K562 (cell line): Measurements from ENCODE around the gene COL6A1. TPM values are rescaled to one million over a fixed set of nuclear protein-coding genes. Genes with fewer than 3 reads are reported as not detected.

ENCODE experiments used
- polyA plus RNA-seq, 8 experiments: library from polyadenylated mRNA; depleted of rRNA in 4 of 8; stranded (reverse) in 5 of 8; unstranded in 3 of 8; fragments of >200 nt; fragmentation: Nextera tagmentation in 2 of 8; fragmentation: Illumina TruSeq in 1 of 8; extraction: Ambion mirVana in 2 of 8; extraction: Trizol in 1 of 8; gene quantifications; 2 replicates each; pipeline versions ENCODE4 v1.2.1 to v1.2.3, GENCODE V29; 2011 to 2014; ENCODE audit warnings: inconsistent platforms in 1 of 8, missing spikeins in 1 of 8
- total RNA-seq, 7 experiments: library from RNA; depleted of rRNA in 6 of 7; stranded (reverse); fragments of >200 nt in 6 of 7; fragmentation: Illumina TruSeq in 2 of 7; extraction: Trizol in 2 of 7; gene quantifications; 2 replicates each; pipeline versions ENCODE4 v1.2.1 to v1.2.3, GENCODE V29; 2011 to 2021; ENCODE audit warnings: low replicate concordance in 1 of 7

The COL6A1 gene
- total and polyA plus RNA-seq, 9 of the 15 experiments (the other 6 are each of a cell fraction or from before 2014, with no cell fraction given): 0.07 to 1.3 (median 0.14) TPM; not detected in 3

Other genes starting within 250 kb of the COL6A1 start
- 0.41 and 0.45 TPM in 2 replicates for gene COL6A2, start 116.3 kb downstream of the COL6A1 start, total RNA-seq (2014; rRNA removed)
- gene COL6A2, start 116.3 kb downstream of the COL6A1 start, total RNA-seq (2014; rRNA removed; fragmentation: Illumina TruSeq; extraction: Trizol): not detected in 2 replicates
- 0.07 and 0.11 TPM in 2 replicates for gene COL6A2, start 116.3 kb downstream of the COL6A1 start, total RNA-seq (2015; rRNA removed; fragmentation: Illumina TruSeq; extraction: Trizol)
- 1.1 and 1.3 TPM in 2 replicates for gene COL6A2, start 116.3 kb downstream of the COL6A1 start, total RNA-seq (2021)
- 0.18 and 0.41 TPM in 2 replicates for gene COL6A2, start 116.3 kb downstream of the COL6A1 start, polyA plus RNA-seq (2011; rRNA removed)
- gene COL6A2, start 116.3 kb downstream of the COL6A1 start, polyA plus RNA-seq (2014; fragmentation: Illumina TruSeq; extraction: Trizol): 0.07 and 0.17 TPM in 2 replicates
- not detected for gene COL6A2, start 116.3 kb downstream of the COL6A1 start, polyA plus RNA-seq (2014; fragmentation: Nextera tagmentation; extraction: Ambion mirVana)
- 0.29 and 0.47 TPM in 2 replicates for gene COL6A2, start 116.3 kb downstream of the COL6A1 start, polyA plus RNA-seq (2014; rRNA removed)
- gene FTCD, start 173.8 kb downstream of the COL6A1 start, total RNA-seq (2014; rRNA removed): not detected in 2 replicates
- not detected in 2 replicates for gene FTCD, start 173.8 kb downstream of the COL6A1 start, total RNA-seq (2014; rRNA removed; fragmentation: Illumina TruSeq; extraction: Trizol)
- 0.08 and 0.25 TPM in 2 replicates for gene FTCD, start 173.8 kb downstream of the COL6A1 start, total RNA-seq (2015; rRNA removed; fragmentation: Illumina TruSeq; extraction: Trizol)
- 0.74 and 1.1 TPM in 2 replicates for gene FTCD, start 173.8 kb downstream of the COL6A1 start, total RNA-seq (2021)
- gene FTCD, start 173.8 kb downstream of the COL6A1 start, polyA plus RNA-seq (2011; rRNA removed): 0.11 and 0.41 TPM in 2 replicates
- not detected in 2 replicates for gene FTCD, start 173.8 kb downstream of the COL6A1 start, polyA plus RNA-seq (2014; fragmentation: Illumina TruSeq; extraction: Trizol)
- not detected for gene FTCD, start 173.8 kb downstream of the COL6A1 start, polyA plus RNA-seq (2014; fragmentation: Nextera tagmentation; extraction: Ambion mirVana)
- gene FTCD, start 173.8 kb downstream of the COL6A1 start, polyA plus RNA-seq (2014; rRNA removed): 0.50 and 1.6 TPM in 2 replicates
- gene SPATC1L, start 202.7 kb downstream of the COL6A1 start, total RNA-seq (2014; rRNA removed): 63.7 and 104 TPM in 2 replicates
- gene SPATC1L, start 202.7 kb downstream of the COL6A1 start, total RNA-seq (2014; rRNA removed; fragmentation: Illumina TruSeq; extraction: Trizol): 10.4 and 12.6 TPM in 2 replicates
- gene SPATC1L, start 202.7 kb downstream of the COL6A1 start, total RNA-seq (2015; rRNA removed; fragmentation: Illumina TruSeq; extraction: Trizol): 29.7 and 31.9 TPM in 2 replicates
- gene SPATC1L, start 202.7 kb downstream of the COL6A1 start, total RNA-seq (2021): 118 and 121 TPM in 2 replicates
- gene SPATC1L, start 202.7 kb downstream of the COL6A1 start, polyA plus RNA-seq (2011; rRNA removed): 6.7 and 23.0 TPM in 2 replicates
- 38.3 and 84.8 TPM in 2 replicates for gene SPATC1L, start 202.7 kb downstream of the COL6A1 start, polyA plus RNA-seq (2014; fragmentation: Illumina TruSeq; extraction: Trizol)
- under 1 TPM in 1 of 2 experiments, not detected in 1; 0.14 TPM for gene SPATC1L, start 202.7 kb downstream of the COL6A1 start, polyA plus RNA-seq (2014; fragmentation: Nextera tagmentation; extraction: Ambion mirVana)
- gene SPATC1L, start 202.7 kb downstream of the COL6A1 start, polyA plus RNA-seq (2014; rRNA removed): 40.6 and 50.4 TPM in 2 replicates
- 56.4 and 67.6 TPM in 2 replicates for gene LSS, start 247.0 kb downstream of the COL6A1 start, total RNA-seq (2014; rRNA removed)
- gene LSS, start 247.0 kb downstream of the COL6A1 start, total RNA-seq (2014; rRNA removed; fragmentation: Illumina TruSeq; extraction: Trizol): 10.6 and 15.1 TPM in 2 replicates
- 29.6 and 29.8 TPM in 2 replicates for gene LSS, start 247.0 kb downstream of the COL6A1 start, total RNA-seq (2015; rRNA removed; fragmentation: Illumina TruSeq; extraction: Trizol)
- 87.9 and 89.5 TPM in 2 replicates for gene LSS, start 247.0 kb downstream of the COL6A1 start, total RNA-seq (2021)
- gene LSS, start 247.0 kb downstream of the COL6A1 start, polyA plus RNA-seq (2011; rRNA removed): 81.3 and 221 TPM in 2 replicates
- 37.4 and 43.3 TPM in 2 replicates for gene LSS, start 247.0 kb downstream of the COL6A1 start, polyA plus RNA-seq (2014; fragmentation: Illumina TruSeq; extraction: Trizol)
- gene LSS, start 247.0 kb downstream of the COL6A1 start, polyA plus RNA-seq (2014; fragmentation: Nextera tagmentation; extraction: Ambion mirVana): 1 to 10 TPM; 2.2 to 2.7 TPM
- 58.2 and 80.7 TPM in 2 replicates for gene LSS, start 247.0 kb downstream of the COL6A1 start, polyA plus RNA-seq (2014; rRNA removed)